Testis (tissue), 2 donors: ENCODE results near the gene TIGD4.
"Not testable (repeated sequence)": the region's sequence is repeated elsewhere in the genome, so short reads cannot be mapped to it uniquely, and the experiment has no call there.

ENCODE experiments used
- CTCF ChIP-seq, 3 experiments: fragments of 450-650 bp in 2 of 3; fragments of 200-600 bp in 1 of 3; sonication (generic) in 1 of 3; IDR thresholded peaks; one replicate each; pipeline ENCODE4 v1.5.1; 2016 to 2019; ENCODE audit warnings: antibody characterized with exemption in 3 of 3, mild to moderate bottlenecking in 2 of 3, moderate library complexity in 1 of 3
- POLR2A ChIP-seq: fragments of 450-650 bp; IDR thresholded peaks from one replicate; pipeline ENCODE4 v1.6.1; 2017; ENCODE audit warnings: antibody characterized with exemption, mild to moderate bottlenecking, moderate library complexity

- not testable (repeated sequence) for TF ChIP-seq CTCF (IDR thresholded peaks at IDR 0.05); POLR2A
Measured at GRCh38 chr4:152765069-152765737, 14.3 kb downstream of the TIGD4 start.
